Hindlimb muscle (tissue), 1 donor: ENCODE data around the gene KCND2. TPM values are rescaled to one million over a fixed set of nuclear protein-coding genes. Genes with fewer than 3 reads are reported as not detected.
"Not testable (repeated sequence)": the region's sequence is repeated elsewhere in the genome, so short reads cannot be mapped to it uniquely, and the experiment has no call there.

Experiments used
- DNase-seq: peaks from one replicate; pipeline ENCODE4 v3.0.0-alpha.2; 2013
- polyA plus RNA-seq: library from polyadenylated mRNA; unstranded; fragments of 120-200 nt; gene quantifications from one replicate; pipeline ENCODE4 v1.2.1, GENCODE V29; 2013; ENCODE audit not compliant: insufficient read length

KCND2 gene
- 0.83 TPM for polyA plus RNA-seq

DNA sequence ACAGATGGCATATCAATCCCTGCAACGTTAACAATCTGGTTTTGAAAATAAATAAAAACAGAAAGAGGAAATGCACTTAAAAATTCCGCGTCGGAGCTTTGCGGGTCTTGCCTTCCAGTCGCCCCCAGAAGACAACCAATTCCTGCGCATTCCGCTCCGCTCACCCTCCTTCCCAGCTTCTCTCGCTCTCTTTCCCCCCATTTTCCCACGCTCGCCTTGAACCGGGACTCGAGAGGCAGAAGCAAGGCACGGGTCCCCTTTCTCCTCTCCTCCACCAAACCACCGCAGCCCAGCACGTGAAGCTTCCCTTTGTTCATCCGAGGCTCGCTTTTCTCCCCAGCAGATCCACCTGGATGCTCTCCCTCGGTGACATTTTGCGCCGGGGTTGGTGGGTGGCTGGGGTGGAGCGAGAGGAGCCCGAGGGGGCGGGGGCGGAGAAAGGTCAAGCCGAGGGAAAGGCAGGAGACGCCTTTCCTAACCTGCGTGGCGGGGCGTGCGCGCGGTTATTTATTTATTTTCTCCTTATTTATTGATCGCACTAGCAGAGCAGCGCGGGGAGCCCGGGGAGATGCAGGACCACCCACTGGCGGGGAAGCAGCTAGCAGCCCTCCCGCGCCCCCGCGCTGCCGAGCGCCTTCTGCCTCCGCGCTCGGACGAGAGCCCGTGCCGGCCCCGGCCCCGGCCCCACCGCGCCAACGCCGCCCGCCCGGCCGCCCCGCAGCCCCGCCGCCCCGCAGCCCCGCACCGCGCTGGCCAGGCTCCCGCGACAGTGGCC is at the start of gene KCND2:
Gene KCND2 (plus strand): TSS at position 475 of the 775 bp plus-strand sequence.
- peak; percentile 10 for DNase-seq

DNA sequence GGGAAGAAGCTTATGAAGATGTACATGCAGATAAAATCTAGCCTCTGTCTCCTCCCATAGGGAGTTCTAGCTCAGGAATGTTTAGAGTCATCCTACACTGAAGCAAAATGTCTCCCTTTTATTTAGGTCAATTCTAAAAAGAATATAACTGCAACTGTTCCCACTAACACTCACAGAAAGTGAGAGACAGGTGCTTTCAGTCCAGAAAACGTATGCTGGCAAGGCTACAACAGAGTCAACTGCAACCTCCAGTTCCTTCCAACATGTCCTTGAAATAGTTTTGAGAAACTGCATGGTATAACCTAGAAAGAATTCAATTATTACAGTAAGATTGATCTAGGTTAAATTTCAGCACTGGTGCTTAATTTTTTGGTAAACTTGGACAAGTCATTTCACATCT is 46.8 kb upstream of the KCND2 start:
- no peak for DNase-seq

DNA sequence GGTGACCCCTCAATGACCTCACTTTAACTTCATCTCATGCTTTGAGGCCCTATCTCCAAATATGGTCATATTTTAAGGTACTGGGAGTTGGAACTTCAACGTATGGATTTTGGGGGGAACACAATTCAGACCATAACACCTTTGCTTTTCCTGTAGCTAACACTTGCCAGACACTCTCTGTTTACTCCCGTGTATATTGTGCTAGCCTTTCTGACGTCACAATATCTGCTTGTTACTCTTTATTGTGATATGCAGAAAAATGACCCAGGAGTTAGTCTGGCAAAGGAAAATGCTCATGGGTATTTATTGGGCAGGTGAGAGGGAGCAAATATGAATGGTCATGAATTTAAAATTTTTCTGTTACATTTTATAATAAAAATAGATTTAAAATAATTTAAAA is 45.7 kb upstream of the KCND2 start:
- no peak for DNase-seq

DNA sequence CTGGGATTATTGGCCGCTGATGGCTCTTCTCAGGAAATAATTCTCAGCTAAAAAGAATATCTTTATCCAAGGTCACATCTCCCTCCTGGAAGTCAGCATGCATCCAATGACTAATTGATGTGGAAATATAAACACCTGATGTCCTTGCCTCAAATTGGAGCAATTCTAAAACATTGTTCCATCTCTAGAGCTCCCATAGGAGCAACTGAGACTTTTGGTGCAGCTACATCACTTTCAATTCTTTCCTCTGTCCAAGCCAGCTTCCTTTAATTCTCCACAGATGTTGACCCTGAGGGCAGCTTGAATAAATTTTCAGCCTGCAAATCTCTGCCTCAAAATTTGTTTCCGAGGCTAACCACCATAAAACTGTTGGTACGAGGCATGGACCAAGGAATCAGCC is 43.9 kb upstream of the KCND2 start:
- peak; percentile 31 for DNase-seq

DNA sequence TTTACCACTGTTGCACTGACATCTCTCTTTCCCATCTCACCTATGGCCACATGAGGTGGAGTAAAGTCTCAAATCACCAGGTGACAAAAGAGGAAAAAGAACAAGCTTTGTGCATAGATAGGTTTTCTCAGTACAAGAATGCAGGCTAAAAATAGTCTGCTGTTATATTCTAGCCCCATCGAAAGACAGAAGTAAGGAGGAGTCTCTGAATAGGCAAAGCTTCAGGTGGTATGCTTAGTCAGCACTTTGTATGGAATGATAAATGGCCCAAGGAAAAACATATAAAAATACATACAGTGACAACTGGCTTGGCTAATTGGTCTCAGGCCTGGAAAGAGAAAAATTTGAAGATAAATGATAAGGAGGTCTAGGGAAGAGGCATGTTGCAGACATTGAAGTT is 39.6 kb upstream of the KCND2 start:
- no peak for DNase-seq

DNA sequence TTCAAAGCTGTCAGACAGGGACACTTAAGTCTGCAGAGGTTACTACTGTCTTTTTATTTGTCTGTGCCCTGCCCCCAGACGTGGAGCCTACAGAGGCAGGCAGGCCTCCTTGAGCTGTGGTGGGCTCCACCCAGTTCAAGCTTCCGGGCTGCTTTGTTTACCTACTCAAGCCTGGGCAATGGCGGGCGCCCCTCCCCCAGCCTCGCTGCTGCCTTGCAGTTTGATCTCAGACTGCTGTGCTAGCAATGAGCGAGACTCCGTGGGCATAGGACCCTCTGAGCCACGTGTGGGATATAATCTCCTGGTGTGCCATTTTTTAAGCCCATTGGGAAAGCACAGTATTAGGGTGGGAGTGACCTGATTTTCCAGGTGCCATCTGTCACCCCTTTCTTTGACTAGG is 32.6 kb upstream of the KCND2 start:
- DNase-seq: not testable (repeated sequence)

DNA sequence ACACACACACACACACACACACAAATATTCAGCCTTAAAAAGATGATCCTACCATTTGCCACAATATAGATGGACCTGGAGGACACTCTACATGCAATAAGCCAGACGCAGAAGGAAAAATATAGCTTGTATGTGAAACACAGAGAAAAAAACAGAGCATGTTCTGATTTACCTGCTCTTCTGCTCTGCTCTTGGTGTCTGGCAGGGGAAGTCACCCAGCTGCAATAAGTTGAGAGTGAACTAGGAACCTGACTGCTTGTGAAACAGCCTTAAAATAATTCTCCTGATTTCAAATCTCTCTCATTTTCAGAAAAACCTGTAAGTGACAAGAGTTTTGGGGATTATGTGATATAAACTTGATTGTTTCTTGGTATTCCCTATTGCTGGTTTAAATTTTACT is 31.0 kb upstream of the KCND2 start:
- no peak for DNase-seq

DNA sequence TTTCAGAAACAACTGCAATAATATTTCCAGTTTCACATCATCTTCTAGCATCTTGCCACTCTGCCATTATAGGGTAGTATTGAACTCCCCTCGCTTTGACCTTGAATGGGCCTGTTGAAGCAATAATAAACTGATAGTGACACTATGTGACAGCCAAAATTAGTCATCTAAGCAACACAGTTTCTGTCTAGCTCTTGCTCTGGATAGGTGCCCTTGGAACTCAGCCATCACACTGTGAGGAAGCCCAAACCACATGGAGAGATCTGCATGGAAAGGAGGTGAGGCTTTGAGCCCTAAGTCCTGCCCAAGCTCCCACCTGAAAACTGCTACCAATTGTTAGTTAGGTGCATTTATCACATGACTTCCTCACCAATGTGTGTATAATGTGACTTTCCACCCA is 18.1 kb upstream of the KCND2 start:
- DNase-seq: no peak

DNA sequence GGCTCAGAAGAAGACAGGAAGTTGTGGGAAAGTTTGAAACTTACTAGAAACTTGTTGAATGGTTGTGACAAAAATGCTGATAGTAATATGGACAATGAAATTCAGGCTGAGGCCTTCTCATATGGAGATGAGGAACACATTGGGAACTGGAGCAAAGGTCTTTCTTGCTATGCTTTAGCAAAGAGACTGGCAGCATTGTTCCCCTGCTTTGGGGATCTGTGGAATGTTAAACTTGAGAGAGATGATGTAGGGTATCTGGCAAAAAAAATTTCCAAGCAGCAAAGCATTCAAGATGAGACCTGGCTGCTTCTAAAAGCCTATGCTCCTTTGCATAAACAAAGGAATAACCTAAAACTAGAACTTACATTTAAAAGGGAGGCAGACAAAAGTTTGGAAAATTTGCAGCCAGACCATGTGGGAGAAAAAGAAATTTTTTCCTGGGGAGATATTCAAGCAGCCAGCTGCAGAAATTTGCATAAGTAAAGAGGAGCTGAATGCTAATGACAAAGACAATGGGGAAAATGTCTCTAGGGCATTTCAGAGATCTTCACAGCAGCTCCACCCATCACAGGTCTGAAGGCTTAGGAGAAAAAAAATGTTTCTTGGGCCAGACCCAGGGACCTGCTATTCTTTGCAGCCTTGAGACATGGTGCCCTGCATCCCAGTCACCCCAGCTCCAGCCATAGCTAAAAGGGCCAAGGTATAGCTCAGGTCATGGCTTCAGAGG is 16.5 kb upstream of the KCND2 start:
- no peak for DNase-seq

DNA sequence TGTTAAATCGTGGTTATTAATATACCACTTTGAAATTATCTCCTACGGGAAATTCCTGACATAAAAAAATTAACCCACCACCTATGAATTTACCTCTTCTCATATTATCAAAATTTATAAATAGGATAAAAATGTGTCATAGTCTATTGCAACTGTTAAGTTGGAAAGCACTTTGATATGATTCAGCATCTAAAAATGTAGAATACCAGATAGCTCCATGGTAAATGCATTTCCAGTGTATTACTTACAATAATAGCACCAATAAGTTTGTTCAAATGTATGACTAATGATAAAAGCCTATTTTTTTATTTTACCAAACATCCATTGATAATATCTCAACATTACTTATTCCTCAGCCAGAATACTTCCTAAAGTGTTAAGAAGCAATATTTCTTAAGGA is 13.6 kb upstream of the KCND2 start:
- no peak for DNase-seq

DNA sequence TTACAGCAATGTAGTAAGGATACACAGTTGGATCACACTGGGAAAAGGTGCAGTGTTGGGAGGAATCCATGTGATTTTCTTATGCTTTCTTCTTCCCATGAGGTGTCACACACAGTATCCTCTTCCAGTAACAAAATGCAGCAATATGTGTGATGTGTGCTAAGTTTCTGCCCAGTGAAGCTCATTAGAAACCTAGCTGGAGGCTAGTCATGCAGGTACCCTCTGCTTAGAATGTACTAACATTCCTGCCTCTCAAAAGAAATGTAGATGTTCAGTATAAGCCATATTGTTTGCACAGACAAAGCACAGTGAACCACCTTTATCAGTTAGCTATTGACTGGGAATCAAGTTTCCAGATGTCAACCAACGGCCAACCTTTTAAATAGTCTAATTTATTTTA is 12.9 kb upstream of the KCND2 start:
- no peak for DNase-seq

DNA sequence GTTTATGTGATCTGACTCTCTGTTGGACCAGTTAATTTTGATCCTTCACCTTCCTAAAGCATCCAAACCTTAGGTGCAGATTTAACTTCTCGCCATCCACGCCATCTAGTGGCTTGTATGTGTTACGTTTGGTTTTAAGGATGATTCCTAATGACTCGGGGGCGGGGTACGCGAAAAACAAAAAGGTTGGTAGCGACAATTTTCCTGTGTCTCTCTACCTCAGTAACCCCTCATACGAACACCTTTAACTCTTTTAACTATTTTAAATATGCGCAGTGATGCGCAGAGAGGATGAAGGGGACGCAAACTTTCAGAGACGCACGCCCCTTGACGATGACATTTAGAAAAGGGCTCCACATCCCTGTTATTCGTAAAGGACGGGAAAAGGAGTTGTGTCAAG is 714 bp upstream of the KCND2 start:
- DNase-seq: peak; percentile 27

DNA sequence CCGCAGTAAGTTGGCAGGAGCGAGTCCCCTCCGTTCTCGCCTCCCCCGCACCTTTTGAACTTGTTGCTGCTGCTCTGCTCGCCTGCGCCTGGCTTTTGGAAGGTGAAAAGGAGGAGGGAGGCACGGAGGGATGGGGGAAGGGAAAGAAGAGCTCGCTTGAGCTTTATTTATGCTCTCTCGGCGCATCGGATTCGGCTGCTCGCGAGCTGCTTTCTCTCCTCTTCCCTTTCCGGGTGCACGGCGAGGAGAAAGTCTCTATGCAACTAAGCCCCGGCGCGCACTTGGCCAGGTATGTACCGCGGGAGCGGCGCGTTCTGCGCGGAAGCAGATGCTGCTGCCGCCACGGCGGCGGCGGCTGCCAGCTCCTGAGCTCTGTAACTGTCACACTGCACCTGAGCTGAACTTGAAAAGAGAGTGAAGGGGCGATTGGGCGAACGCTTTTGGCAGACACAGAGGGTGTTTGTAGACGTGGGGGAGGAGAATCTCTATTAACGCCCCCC is 551 bp downstream of the KCND2 start:
- DNase-seq: peak; percentile 40

DNA sequence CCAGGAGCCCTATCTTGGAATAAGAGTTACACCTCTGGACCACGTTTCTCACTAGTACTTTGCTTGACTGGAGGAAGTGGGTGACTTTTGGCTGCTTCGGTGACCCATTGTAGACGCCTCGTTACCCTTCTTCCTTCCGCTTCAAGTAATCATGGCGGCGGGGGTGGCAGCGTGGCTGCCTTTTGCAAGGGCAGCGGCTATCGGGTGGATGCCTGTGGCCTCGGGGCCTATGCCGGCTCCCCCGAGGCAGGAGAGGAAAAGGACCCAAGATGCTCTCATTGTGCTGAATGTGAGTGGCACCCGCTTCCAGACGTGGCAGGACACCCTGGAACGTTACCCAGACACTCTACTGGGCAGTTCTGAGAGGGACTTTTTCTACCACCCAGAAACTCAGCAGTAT is 1.5 kb downstream of the KCND2 start:
- DNase-seq: no peak

DNA sequence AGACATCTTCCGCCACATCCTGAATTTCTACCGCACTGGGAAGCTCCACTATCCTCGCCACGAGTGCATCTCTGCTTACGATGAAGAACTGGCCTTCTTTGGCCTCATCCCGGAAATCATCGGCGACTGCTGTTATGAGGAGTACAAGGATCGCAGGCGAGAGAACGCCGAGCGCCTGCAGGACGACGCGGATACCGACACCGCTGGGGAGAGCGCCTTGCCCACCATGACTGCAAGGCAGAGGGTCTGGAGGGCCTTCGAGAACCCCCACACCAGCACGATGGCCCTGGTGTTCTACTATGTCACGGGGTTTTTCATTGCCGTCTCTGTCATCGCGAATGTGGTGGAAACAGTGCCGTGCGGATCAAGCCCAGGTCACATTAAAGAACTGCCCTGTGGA is 1.9 kb downstream of the KCND2 start:
- DNase-seq: no peak

DNA sequence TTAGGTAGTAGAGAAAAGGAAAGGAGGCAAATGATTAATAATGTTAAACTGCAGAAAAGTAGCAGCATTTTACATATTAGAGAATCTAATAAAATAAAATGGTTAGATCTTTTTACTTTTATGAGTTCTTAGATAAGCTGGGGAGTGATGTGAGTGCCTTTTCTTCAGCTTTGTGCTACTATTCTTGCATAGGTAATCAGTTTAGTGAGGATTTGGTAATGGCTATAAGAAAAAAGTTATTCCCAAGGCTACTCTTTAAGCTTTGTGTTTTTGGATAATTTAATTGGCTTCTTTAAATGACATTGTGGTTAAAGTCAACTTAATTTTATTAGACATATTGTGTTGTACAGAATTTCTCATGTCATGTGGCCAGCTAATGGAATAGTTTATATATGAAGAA is 3.7 kb downstream of the KCND2 start:
- no peak for DNase-seq

DNA sequence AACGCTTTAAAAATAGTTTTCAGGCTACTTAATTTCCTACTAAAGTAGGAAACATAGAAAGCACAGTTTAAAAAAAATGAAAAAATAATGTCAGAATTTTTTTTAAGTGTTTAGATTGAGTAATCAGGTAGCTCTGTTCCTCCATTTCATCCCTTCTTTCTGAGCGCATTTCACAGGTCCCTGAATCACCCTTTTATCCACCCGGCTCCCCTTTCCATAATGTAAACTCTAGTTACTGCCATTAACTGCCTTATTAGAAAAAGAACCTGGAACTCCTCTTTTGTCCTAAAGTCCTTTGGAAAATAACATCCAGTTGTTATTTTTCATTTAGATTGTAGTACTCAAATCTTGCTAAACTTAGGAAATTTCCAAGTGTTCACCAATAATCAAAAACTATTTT is 5.8 kb downstream of the KCND2 start:
- no peak for DNase-seq

DNA sequence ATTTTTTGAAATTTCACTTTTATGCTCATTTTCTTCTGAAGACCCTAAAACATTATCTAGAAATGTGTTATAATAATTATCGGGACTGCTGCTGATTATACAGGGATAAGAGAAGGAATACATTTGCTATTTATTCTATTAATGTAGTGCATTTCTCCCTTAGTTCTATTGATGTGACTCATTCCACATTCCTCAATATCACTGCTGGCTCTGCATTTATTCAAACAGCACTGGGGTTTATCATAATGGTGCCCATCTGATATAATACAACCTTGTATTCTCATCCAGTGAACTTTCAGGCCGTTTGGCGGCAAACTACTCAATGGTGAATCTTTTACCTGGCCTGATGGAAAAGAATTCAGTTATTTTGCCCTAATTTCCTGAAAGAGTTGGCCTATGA is 7.8 kb downstream of the KCND2 start:
- no peak for DNase-seq

DNA sequence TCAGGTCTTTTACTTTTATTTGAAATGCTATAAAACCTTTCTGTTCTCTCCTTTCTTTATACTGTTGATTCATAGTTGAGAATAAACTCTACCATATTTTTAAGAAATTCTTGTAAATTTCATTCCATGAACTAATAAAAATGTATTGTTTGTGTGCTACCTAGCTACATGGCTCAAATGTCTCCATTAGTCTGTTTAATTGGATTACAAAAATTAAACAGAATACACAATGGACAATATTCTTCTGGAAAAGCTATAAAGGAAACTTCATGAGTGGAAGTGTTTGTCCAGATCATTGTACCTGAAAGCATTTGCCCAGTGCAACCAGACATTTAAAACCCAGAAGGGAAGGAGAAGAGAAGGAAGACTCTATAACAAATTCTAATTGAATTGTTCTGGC is 20.1 kb downstream of the KCND2 start:
- DNase-seq: no peak

DNA sequence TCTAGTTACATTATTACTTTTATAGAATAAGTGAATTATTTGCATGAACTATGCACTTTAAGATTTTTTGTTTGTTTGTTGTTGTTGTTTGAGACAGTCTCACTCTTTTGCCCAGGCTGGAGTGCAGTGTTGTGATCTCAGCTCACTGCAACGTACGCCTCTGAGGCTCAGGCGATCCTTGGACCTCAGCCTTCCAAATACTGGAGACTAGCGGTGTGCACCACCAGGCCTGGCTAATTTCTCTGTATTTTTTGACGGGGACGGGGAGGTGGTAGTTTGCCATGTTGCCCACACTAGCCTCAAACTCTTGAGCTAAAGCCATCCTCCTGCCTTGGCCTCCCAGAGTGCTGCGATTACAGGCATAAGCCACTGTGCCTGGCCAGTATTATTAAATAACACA is 29.2 kb downstream of the KCND2 start:
- no peak for DNase-seq

DNA sequence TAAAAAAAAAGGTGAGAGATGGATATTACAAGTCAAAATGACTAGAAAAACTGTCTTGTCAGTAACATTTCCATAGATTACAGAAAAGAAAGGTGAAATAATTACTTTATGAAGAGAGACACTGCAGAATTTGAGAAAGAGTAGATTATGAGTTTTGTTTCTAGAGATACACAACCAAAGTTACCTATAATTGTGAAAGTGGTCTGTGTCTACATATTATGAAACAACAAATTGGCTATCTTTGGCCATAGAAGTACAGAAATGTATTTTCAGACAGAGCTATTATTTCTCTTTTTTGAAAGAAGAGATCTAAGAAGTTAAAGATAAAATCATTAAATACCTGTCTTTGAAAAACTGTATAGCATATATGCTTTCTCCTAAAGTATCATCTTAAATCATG is 30.1 kb downstream of the KCND2 start:
- no peak for DNase-seq

DNA sequence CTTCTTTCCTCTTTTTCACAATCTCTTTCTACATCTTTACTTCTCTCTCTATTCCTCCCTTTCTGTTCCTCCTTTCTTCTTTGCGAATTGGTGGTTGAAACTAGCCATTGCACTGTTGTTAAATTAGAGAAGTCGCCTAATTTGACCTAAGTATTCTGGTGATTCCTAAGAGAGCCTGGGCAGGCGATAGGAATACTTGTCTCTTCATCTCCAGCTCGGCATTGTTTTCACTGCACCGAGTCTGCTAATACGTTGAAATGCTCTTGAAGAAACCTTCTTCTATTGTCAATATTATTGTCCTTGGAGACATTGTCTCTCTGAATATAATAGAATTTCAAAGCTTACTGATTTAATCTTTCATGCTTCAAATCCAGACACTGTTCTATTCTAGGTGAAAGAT is 31.7 kb downstream of the KCND2 start:
- no peak for DNase-seq

DNA sequence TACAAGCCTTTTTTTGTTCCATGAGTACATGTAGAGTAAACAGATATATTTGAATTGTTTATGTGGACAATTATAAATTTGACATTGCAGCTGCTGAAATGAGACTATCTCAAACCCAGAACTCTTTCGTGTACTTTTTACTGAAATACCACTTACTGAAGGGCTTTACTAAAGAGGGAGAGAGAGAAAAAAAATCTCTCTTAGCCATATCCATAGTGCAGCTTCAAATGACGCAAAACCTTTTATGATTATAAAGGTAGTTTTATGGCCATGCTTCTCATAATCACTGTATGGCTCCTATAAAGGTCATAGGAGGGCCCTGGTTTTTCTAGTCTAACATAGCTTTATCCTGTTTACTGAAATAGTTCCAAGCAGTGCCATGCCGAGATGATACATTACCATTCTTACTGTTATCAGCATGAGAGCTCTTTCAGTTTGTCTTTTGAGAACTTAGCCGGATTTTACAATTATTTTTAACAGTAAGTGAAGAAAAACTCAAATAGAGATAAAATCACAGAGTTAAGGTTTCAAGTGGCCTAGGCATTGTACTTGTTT is 35.1 kb downstream of the KCND2 start:
- DNase-seq: no peak
